H9 (cell line): ENCODE results near the gene DDX4. TPM values are rescaled to one million over a fixed set of nuclear protein-coding genes. Genes with fewer than 3 reads are reported as not detected.

ENCODE experiments used
- DNase-seq: peaks from one replicate; pipeline ENCODE4 v3.0.0-alpha.2; 2017
- H2AFZ ChIP-seq: one replicate; pipeline ENCODE4 v1.6.1; 2013; ENCODE audit warnings: mild to moderate bottlenecking, low read length, control low read depth, moderate library complexity
- H2AK5ac ChIP-seq: 2 replicates; pipeline ENCODE4 v1.6.1; 2013; ENCODE audit warnings: low read length, control low read depth, mixed read lengths; ENCODE audit not compliant: insufficient read length
- H2BK120ac ChIP-seq: one replicate; pipeline ENCODE4 v1.6.1; 2013; ENCODE audit warnings: low read depth, mild to moderate bottlenecking, low read length, control low read depth, inconsistent platforms; ENCODE audit not compliant: poor library complexity, severe bottlenecking
- H2BK12ac ChIP-seq: 2 replicates; pipeline ENCODE4 v1.6.1; 2013; ENCODE audit warnings: low read length, control low read depth, mixed read lengths, low read depth; ENCODE audit not compliant: insufficient read length
- H2BK15ac ChIP-seq: 2 replicates; pipeline ENCODE4 v1.6.1; 2013; ENCODE audit warnings: low read depth, low read length, control low read depth
- H2BK20ac ChIP-seq: one replicate; pipeline ENCODE4 v1.6.1; 2013; ENCODE audit warnings: low read depth, mild to moderate bottlenecking, low read length, control low read depth, inconsistent platforms; ENCODE audit not compliant: poor library complexity, severe bottlenecking
- H2BK5ac ChIP-seq: 2 replicates; pipeline ENCODE4 v1.6.1; 2013; ENCODE audit warnings: low read length, control low read depth, mixed read lengths; ENCODE audit not compliant: insufficient read length
- H3K14ac ChIP-seq: 2 replicates; pipeline ENCODE4 v1.6.1; 2013; ENCODE audit warnings: low read length, control low read depth; ENCODE audit not compliant: insufficient read depth
- H3K18ac ChIP-seq: 2 replicates; pipeline ENCODE4 v1.6.1; 2013; ENCODE audit warnings: low read depth, mild to moderate bottlenecking, mixed read lengths, low read length, control low read depth; ENCODE audit not compliant: insufficient read length
- H3K23ac ChIP-seq: 2 replicates; pipeline ENCODE4 v1.6.1; 2013; ENCODE audit warnings: low read length, control low read depth, mixed read lengths, low read depth; ENCODE audit not compliant: insufficient read length
- H3K23me2 ChIP-seq: 2 replicates; pipeline ENCODE4 v1.6.1; 2013; ENCODE audit warnings: low read depth, mild to moderate bottlenecking, mixed read lengths, low read length, control low read depth; ENCODE audit not compliant: insufficient read length, poor library complexity, severe bottlenecking
- H3K27ac ChIP-seq: 2 replicates; pipeline ENCODE4 v1.5.1; 2013; ENCODE audit warnings: low read length, control low read depth, mixed read lengths, low read depth; ENCODE audit not compliant: insufficient read length
- H3K27me3 ChIP-seq: 2 replicates; pipeline ENCODE4 v1.6.1; 2013; ENCODE audit warnings: low read length, control low read depth, inconsistent platforms; ENCODE audit not compliant: insufficient read depth
- H3K4ac ChIP-seq: 2 replicates; pipeline ENCODE4 v1.6.1; 2013; ENCODE audit warnings: low read depth, mild to moderate bottlenecking, control low read depth, inconsistent platforms, low read length, moderate library complexity
- H3K4me1 ChIP-seq: 2 replicates; pipeline ENCODE4 v1.6.1; 2013; ENCODE audit warnings: low read length, control low read depth, inconsistent platforms; ENCODE audit not compliant: insufficient read depth
- H3K4me2 ChIP-seq: 2 replicates; pipeline ENCODE4 v1.6.1; 2013; ENCODE audit warnings: low read length, control low read depth, mixed read lengths; ENCODE audit not compliant: insufficient read length, insufficient read depth
- H3K56ac ChIP-seq: 2 replicates; pipeline ENCODE4 v1.6.1; 2013; ENCODE audit warnings: low read depth, mild to moderate bottlenecking, mixed read lengths, low read length, control low read depth; ENCODE audit not compliant: insufficient read length
- H3K79me1 ChIP-seq: 2 replicates; pipeline ENCODE4 v1.6.1; 2013; ENCODE audit warnings: low read depth, mild to moderate bottlenecking, moderate library complexity, low read length, control low read depth, inconsistent platforms; ENCODE audit not compliant: insufficient read depth, poor library complexity, severe bottlenecking
- H3K79me2 ChIP-seq: 2 replicates; pipeline ENCODE4 v1.6.1; 2013; ENCODE audit warnings: low read length, control low read depth, inconsistent platforms; ENCODE audit not compliant: insufficient read depth
- H3K9ac ChIP-seq: 2 replicates; pipeline ENCODE4 v1.6.1; 2013; ENCODE audit warnings: low read length, control low read depth, mixed read lengths; ENCODE audit not compliant: insufficient read length; ENCODE audit errors: extremely low read depth
- H3K9me3 ChIP-seq: one replicate; pipeline ENCODE4 v1.6.1; 2013; ENCODE audit warnings: low read depth, low read length, inconsistent platforms; ENCODE audit not compliant: control insufficient read depth
- H3T11ph ChIP-seq: one replicate; pipeline ENCODE4 v1.6.1; 2013; ENCODE audit warnings: mild to moderate bottlenecking, low read length, control low read depth, inconsistent platforms
- H4K20me1 ChIP-seq: one replicate; pipeline ENCODE4 v1.6.1; 2013; ENCODE audit not compliant: control insufficient read depth, insufficient read length, insufficient read depth
- H4K5ac ChIP-seq: 2 replicates; pipeline ENCODE4 v1.6.1; 2013; ENCODE audit warnings: low read depth, mild to moderate bottlenecking, mixed read lengths, low read length, control low read depth; ENCODE audit not compliant: insufficient read length
- H4K8ac ChIP-seq: replicated peaks from 2 replicates; pipeline ENCODE4 v1.6.1; 2013; ENCODE audit warnings: low read length, control low read depth, mixed read lengths, low read depth; ENCODE audit not compliant: insufficient read length
- H4K91ac ChIP-seq: 2 replicates; pipeline ENCODE4 v1.6.1; 2013; ENCODE audit warnings: low read depth, mild to moderate bottlenecking, moderate library complexity, mixed read lengths, low read length, control low read depth; ENCODE audit not compliant: insufficient read length
- H3K27ac Mint-ChIP-seq, 3 experiments: 2 replicates in 2 of 3; 3 replicates in 1 of 3; pipeline ENCODE4 v1.8.0; 2020 to 2021; ENCODE audit warnings: mixed read lengths in 3 of 3, mild to moderate bottlenecking in 1 of 3, moderate library complexity in 1 of 3
- H3K27me3 Mint-ChIP-seq: 2 replicates; pipeline ENCODE4 v1.8.0; 2021; ENCODE audit warnings: low read depth, mild to moderate bottlenecking, moderate library complexity, mixed read lengths
- H3K36me3 Mint-ChIP-seq, 3 experiments: 2 replicates in 2 of 3; 3 replicates in 1 of 3; pipeline ENCODE4 v1.8.0; 2020 to 2021; ENCODE audit warnings: low read depth in 3 of 3, mixed read lengths in 3 of 3; ENCODE audit not compliant: insufficient read depth in 1 of 3
- H3K4me1 Mint-ChIP-seq, 2 experiments: 2 replicates each; pipeline ENCODE4 v1.8.0; 2020; ENCODE audit warnings: mixed read lengths in 2 of 2
- H3K4me3 Mint-ChIP-seq, 2 experiments: 2 replicates in 1 of 2; 3 replicates in 1 of 2; pipeline ENCODE4 v1.8.0; 2020 to 2021; ENCODE audit warnings: mild to moderate bottlenecking in 2 of 2, mixed read lengths in 2 of 2, moderate library complexity in 1 of 2
- H3K9me3 Mint-ChIP-seq, 2 experiments: 2 replicates in 1 of 2; 3 replicates in 1 of 2; pipeline ENCODE4 v1.8.0; 2020; ENCODE audit warnings: mild to moderate bottlenecking in 2 of 2, mixed read lengths in 2 of 2, moderate library complexity in 1 of 2
- CTCF ChIP-seq: fragments of 200-600 bp; sonication (generic); conservative IDR thresholded peaks from 3 replicates; pipeline ENCODE4 v1.8.0; 2021; ENCODE audit warnings: antibody characterized with exemption, mild to moderate bottlenecking
- WGBS: extraction: QIAGEN DNeasy Blood & Tissue Kit; methylation state at CpG from one replicate; pipeline ENCODE4 v1.1.7; 2013; ENCODE audit warnings: missing lambda C conversion rate, low lambda C conversion rate, mixed read lengths; ENCODE audit not compliant: insufficient read length; ENCODE audit errors: extremely low coverage; 5-methylcytosine and 5-hydroxymethylcytosine counted together
- total RNA-seq: library from RNA; stranded (reverse); gene quantifications from 2 replicates; pipeline ENCODE4 v1.2.1, GENCODE V29; 2021

Gene DDX4
- total RNA-seq, 1 experiment from 2014 or later, result not detected

DNA sequence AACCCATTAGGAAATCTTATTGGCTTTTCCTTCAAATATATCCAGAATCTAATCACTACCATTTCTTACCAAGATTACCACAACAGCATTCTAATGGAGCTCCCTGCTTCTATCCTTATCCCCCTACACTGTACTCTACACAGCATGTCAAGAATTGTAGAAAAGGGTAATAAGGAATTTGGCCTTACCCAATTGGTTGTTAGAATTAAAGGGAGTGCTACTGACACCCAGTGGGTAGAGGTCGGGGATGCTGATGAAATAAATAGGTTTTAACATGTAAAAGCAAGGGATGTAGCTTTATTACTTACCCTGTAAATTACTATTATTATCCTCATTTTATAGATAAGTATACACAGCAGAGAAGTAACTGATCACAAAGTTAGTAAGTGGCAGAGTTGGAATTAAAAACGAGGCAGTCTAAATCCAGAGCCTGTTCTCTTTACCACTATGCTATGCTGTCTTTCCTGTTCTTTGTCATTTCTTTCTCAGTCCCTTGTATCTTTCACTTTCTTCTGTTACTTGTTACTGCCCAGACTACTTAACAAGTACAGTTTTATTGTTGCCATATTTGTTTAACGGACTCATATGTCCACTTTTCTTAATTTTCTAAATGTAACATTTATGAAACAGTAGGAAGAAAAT is 36.3 kb upstream of the DDX4 start:
- Histone ChIP-seq H3K79me2 (no peaks in the 10 kb centered on the region), H4K8ac (no peak overlapping the region), H2BK20ac (no peak overlapping the region), H4K5ac (no peak overlapping the region), H3K27ac (no peak overlapping the region), H4K91ac (no peak overlapping the region), H2BK120ac (no peak overlapping the region), H3K18ac (no peak overlapping the region), H2BK5ac (no peak overlapping the region), H2BK15ac (no peak overlapping the region), H3K9me3 (no peaks in the 10 kb centered on the region), H3K14ac (no peak overlapping the region), H2BK12ac (no peak overlapping the region), H3K4me1 (no peaks in the 10 kb centered on the region), H3K79me1 (no peaks in the 10 kb centered on the region), H2AFZ (no peak overlapping the region), H3K23me2 (no peaks in the 10 kb centered on the region), H3K27me3 (no peaks in the 10 kb centered on the region), H2AK5ac (no peak overlapping the region), H3T11ph (no peak overlapping the region), H3K9ac (no peak overlapping the region), H3K4me2 (no peak overlapping the region), H3K56ac (no peak overlapping the region), H3K23ac (no peak overlapping the region), H4K20me1 (no peaks in the 10 kb centered on the region), H3K4ac (no peak overlapping the region)
- WGBS, result no CpG with 5 or more reads among the region's 3 CpGs
- H3K9me3 Mint-ChIP-seq, result peaks cover 16 to 17% of the 10 kb centered on the region in 2 experiments
- no peak for DNase-seq
- H3K4me1 Mint-ChIP-seq, result no peaks in the 10 kb centered on the region
- no peaks in the 10 kb centered on the region for H3K27me3 Mint-ChIP-seq
- TF ChIP-seq CTCF, result peak; percentile 36; the same call in 2 of the 3 replicates
- peak overlapping the region in 1 of 3 experiments; percentile 69; a peak in 2 of 7 replicates for H3K27ac Mint-ChIP-seq
- H3K36me3 Mint-ChIP-seq, result peaks cover 26 to 48% (median 44%) of the 10 kb centered on the region in 3 experiments
- no peak overlapping the region for H3K4me3 Mint-ChIP-seq
